ENCODE data around the gene LPCAT3. TPM values are rescaled to one million over a fixed set of nuclear protein-coding genes. Genes with fewer than 3 reads are reported as not detected.

The LPCAT3 gene
- total RNA-seq, 1 donor from 2014 or later, result 14.6 TPM

GRCh38 chr12:6950401-6950801 is 67.9 kb downstream of the LPCAT3 start:
- H3K27ac ChIP-seq (ENCODE audit: low read depth, low read length), result no peak overlapping the region

DNA sequence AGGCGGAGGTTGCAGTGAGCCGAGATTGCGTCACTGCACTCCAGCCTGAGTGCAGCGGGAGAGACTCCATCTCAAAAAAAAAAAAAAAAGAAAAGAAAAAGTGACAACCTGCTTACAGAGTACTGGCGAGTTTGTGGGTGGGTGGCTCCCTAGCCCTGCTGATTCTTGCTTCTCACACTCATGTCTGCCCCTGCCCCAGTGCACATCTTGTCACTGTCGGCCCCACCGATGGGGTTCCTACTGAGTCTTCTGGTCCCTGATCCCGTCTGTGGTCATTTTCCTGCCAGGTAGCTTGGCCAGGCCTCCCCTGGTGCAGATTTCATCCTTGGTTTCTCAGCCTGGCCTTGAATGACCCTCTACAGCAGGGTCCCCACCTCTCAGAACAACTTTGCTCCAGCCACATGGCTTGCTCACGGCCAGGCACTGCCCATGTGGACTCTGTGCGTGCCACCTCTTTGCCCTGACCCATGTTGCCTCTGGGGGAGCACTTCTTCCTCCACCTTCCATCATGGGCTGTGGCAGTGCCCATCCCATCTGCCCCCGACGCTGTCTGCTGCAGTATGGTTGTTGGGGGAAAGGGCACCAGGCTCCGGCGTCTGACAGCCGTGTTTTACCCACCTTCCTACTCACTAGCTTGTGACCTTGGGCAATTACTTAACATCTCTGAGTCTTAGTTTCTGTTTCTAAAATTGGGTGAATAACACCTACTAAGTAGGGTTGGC is 69.2 kb downstream of the LPCAT3 start:
- H3K9ac ChIP-seq (ENCODE audit: low read depth in 1 of 3, low read length in 3 of 3), result peak overlapping the region in 2 of 3 donors; percentile 20 to 50
- H3K27me3 ChIP-seq (ENCODE audit: control insufficient read depth in 3 of 3, insufficient read depth in 3 of 3, low read length in 3 of 3), result no peaks in the 10 kb centered on the region
- H3K4me3 ChIP-seq (ENCODE audit: low read length in 3 of 3), result no peak overlapping the region
- H3K27ac ChIP-seq (ENCODE audit: low read depth, low read length), result no peak overlapping the region
- H3K4me1 ChIP-seq (ENCODE audit: control insufficient read depth in 3 of 3, insufficient read depth in 3 of 3, low read length in 3 of 3), result peaks cover 25 to 38% (median 27%) of the 10 kb centered on the region in 3 donors
- no peaks in the 10 kb centered on the region for H3K9me3 ChIP-seq (ENCODE audit: control insufficient read depth in 3 of 3, low read length in 3 of 3)
- H3K36me3 ChIP-seq (ENCODE audit: control insufficient read depth in 3 of 3, insufficient read depth in 3 of 3, low read length in 3 of 3), result peaks cover 14 to 18% (median 15%) of the 10 kb centered on the region in 3 donors

More at GRCh38 chr12:6950401-6950801, 67.9 kb downstream of the LPCAT3 start:
- peaks cover 10 to 16% (median 12%) of the 10 kb centered on the region in 3 donors for H3K36me3 ChIP-seq (ENCODE audit: control insufficient read depth in 3 of 3, insufficient read depth in 3 of 3, low read length in 3 of 3)
- no peak overlapping the region for H3K9ac ChIP-seq (ENCODE audit: low read depth in 1 of 3, low read length in 3 of 3)
- H3K27me3 ChIP-seq (ENCODE audit: control insufficient read depth in 3 of 3, insufficient read depth in 3 of 3, low read length in 3 of 3), result no peaks in the 10 kb centered on the region
- H3K4me3 ChIP-seq (ENCODE audit: low read length in 3 of 3), result no peak overlapping the region
- no peaks in the 10 kb centered on the region for H3K9me3 ChIP-seq (ENCODE audit: control insufficient read depth in 3 of 3, low read length in 3 of 3)
- peaks cover 18 to 36% (median 25%) of the 10 kb centered on the region in 3 donors for H3K4me1 ChIP-seq (ENCODE audit: control insufficient read depth in 3 of 3, insufficient read depth in 3 of 3, low read length in 3 of 3)

- Histone ChIP-seq H3K4me1 (ENCODE audit: control insufficient read depth in 3 of 3, insufficient read depth in 3 of 3, low read length in 3 of 3) (peaks cover 25 to 45% (median 30%) of the 10 kb centered on the region in 3 donors), H3K27ac (ENCODE audit: low read depth, low read length) (no peak overlapping the region), H3K9ac (ENCODE audit: low read depth in 1 of 3, low read length in 3 of 3) (no peak overlapping the region), H3K36me3 (ENCODE audit: control insufficient read depth in 3 of 3, insufficient read depth in 3 of 3, low read length in 3 of 3) (peaks cover 14 to 18% (median 15%) of the 10 kb centered on the region in 3 donors), H3K9me3 (ENCODE audit: control insufficient read depth in 3 of 3, low read length in 3 of 3) (no peaks in the 10 kb centered on the region), H3K4me3 (ENCODE audit: low read length in 3 of 3) (no peak overlapping the region), H3K27me3 (ENCODE audit: control insufficient read depth in 3 of 3, insufficient read depth in 3 of 3, low read length in 3 of 3) (no peaks in the 10 kb centered on the region)
Measured at GRCh38 chr12:6947615-6948014, 70.7 kb downstream of the LPCAT3 start.

DNA sequence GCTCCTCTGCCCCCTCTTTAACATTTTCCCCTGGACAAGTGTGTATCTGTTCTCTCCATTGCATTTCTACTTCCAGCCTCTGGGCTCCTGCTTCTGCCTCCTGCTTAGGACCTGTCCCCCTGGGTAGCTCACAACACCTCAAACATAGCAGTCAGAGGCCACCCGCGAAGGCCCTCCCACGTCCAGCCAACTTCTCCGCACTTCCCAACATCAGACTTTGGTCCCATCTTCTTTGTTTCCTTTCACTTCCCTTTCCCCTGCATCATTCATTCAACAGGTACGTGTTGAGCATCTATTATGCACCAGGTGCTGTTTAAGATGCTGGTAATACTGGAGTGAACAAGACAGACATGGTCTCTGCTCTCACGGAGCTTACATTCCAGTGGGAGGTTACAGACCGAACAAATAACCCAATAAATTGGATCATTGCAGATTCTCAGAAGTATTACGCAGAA is 71.3 kb downstream of the LPCAT3 start:
- peak overlapping the region in 1 of 3 donors; percentile 33 for H3K9ac ChIP-seq (ENCODE audit: low read depth in 1 of 3, low read length in 3 of 3)
- H3K4me1 ChIP-seq (ENCODE audit: control insufficient read depth in 3 of 3, insufficient read depth in 3 of 3, low read length in 3 of 3), result peaks cover 28 to 48% (median 30%) of the 10 kb centered on the region in 3 donors
- peaks cover 14 to 18% (median 15%) of the 10 kb centered on the region in 3 donors for H3K36me3 ChIP-seq (ENCODE audit: control insufficient read depth in 3 of 3, insufficient read depth in 3 of 3, low read length in 3 of 3)
- peak overlapping the region in 1 of 3 donors; percentile 23 for H3K4me3 ChIP-seq (ENCODE audit: low read length in 3 of 3)
- no peak overlapping the region for H3K27ac ChIP-seq (ENCODE audit: low read depth, low read length)
- H3K9me3 ChIP-seq (ENCODE audit: control insufficient read depth in 3 of 3, low read length in 3 of 3), result no peaks in the 10 kb centered on the region
- no peaks in the 10 kb centered on the region for H3K27me3 ChIP-seq (ENCODE audit: control insufficient read depth in 3 of 3, insufficient read depth in 3 of 3, low read length in 3 of 3)

DNA sequence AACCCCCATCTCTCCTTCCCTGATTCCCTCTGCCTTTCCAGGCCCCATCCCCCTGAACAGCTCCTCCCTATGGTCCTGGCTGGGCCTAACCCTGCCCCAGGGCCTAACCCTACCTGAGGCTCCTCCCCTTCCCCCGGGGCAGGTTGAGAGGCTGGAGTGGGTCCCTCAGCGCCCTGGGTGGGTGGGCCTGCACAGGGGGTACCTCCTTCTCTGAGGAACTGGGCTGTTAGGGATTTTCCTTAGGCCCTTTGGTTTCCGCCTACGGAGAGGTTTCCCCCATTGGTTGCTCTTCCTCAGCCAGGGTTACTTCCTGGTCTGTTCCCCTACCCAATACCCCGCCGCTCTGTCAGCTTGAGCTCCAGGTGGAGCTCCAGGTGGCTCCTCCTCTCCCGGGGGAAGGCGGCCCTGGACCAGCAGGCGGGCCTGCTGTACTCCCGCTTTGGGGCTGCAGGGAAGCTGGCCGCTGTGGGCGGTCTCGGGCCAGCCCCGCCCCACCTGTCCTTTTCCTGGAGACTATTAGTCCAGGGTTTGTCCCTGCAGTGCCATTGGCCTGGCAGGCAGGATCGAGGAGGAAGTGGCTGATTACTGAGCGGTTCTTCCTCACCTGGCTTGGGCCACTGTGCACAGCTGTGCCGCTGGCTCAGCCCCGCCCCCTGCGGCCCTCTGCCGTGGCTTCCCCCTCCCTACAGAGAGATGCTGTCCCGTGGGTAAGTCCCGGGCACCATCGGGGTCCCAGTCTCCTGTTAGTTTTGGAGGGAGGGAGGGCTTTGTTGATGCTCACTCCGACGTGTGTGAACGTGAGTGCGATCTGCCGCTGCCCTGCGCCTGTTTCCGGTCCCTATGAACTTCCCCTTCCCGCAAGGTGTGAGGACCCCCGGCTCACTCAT is 72.0 kb downstream of the LPCAT3 start:
- H3K9me3 ChIP-seq (ENCODE audit: control insufficient read depth in 3 of 3, low read length in 3 of 3), result no peaks in the 10 kb centered on the region
- no peaks in the 10 kb centered on the region for H3K27me3 ChIP-seq (ENCODE audit: control insufficient read depth in 3 of 3, insufficient read depth in 3 of 3, low read length in 3 of 3)
- H3K9ac ChIP-seq (ENCODE audit: low read depth in 1 of 3, low read length in 3 of 3), result peak overlapping the region in 1 of 3 donors; percentile 33
- no peak overlapping the region for H3K27ac ChIP-seq (ENCODE audit: low read depth, low read length)
- H3K36me3 ChIP-seq (ENCODE audit: control insufficient read depth in 3 of 3, insufficient read depth in 3 of 3, low read length in 3 of 3), result peaks cover 14 to 21% (median 19%) of the 10 kb centered on the region in 3 donors
- H3K4me1 ChIP-seq (ENCODE audit: control insufficient read depth in 3 of 3, insufficient read depth in 3 of 3, low read length in 3 of 3), result peaks cover 28 to 53% (median 30%) of the 10 kb centered on the region in 3 donors
- H3K4me3 ChIP-seq (ENCODE audit: low read length in 3 of 3), result peak overlapping the region in 1 of 3 donors; percentile 23

GRCh38 chr12:6945613-6946012 is 72.7 kb downstream of the LPCAT3 start:
- H3K27me3 ChIP-seq (ENCODE audit: control insufficient read depth in 3 of 3, insufficient read depth in 3 of 3, low read length in 3 of 3), result no peaks in the 10 kb centered on the region
- H3K9ac ChIP-seq (ENCODE audit: low read depth in 1 of 3, low read length in 3 of 3), result peak overlapping the region in 2 of 3 donors; percentile 98 to 100
- H3K9me3 ChIP-seq (ENCODE audit: control insufficient read depth in 3 of 3, low read length in 3 of 3), result no peaks in the 10 kb centered on the region
- no peak overlapping the region for H3K27ac ChIP-seq (ENCODE audit: low read depth, low read length)
- peaks cover 28 to 55% (median 30%) of the 10 kb centered on the region in 3 donors for H3K4me1 ChIP-seq (ENCODE audit: control insufficient read depth in 3 of 3, insufficient read depth in 3 of 3, low read length in 3 of 3)
- H3K4me3 ChIP-seq (ENCODE audit: low read length in 3 of 3), result peak overlapping the region in 1 of 3 donors; percentile 100
- H3K36me3 ChIP-seq (ENCODE audit: control insufficient read depth in 3 of 3, insufficient read depth in 3 of 3, low read length in 3 of 3), result peaks cover 14 to 27% (median 22%) of the 10 kb centered on the region in 3 donors

DNA sequence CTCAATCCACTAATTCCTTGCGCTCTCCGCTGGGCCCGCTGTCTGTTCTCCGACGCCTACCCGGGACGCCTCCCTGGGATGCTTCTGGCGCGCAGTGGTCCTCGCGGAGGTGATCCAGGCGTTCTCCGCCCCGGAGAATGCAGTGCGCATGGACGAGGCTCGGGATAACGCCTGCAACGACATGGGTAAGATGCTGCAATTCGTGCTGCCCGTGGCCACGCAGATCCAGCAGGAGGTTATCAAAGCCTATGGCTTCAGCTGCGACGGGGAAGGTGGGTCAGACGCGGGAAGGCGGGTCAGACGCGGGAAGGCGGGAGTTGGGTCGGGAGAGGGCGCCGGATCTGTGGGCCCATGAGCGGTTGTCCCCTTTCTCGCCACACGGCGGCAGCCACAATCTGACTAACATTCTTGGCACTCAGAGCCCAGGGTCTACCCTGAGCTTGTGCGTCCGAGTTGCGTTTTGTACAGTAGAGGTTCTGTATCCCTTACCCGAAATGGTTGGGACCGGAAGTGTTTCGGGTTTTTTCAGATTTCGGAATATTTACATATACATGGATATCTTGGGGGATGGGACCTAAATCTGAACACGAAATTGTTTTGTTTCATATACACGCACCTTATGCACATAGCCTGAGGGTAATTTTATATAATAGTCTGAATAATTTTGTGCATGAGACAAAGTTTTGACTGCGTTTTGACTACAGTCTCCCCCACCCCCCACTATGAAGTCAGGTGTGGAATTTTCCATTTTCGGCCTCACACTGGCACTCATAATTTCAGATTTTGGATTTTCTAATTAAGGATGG is 73.7 kb downstream of the LPCAT3 start:
- H3K27ac ChIP-seq (ENCODE audit: low read depth, low read length), result peak overlapping the region; percentile 98
- H3K27me3 ChIP-seq (ENCODE audit: control insufficient read depth in 3 of 3, insufficient read depth in 3 of 3, low read length in 3 of 3), result no peaks in the 10 kb centered on the region
- H3K4me1 ChIP-seq (ENCODE audit: control insufficient read depth in 3 of 3, insufficient read depth in 3 of 3, low read length in 3 of 3), result peaks cover 28 to 52% (median 30%) of the 10 kb centered on the region in 3 donors
- H3K36me3 ChIP-seq (ENCODE audit: control insufficient read depth in 3 of 3, insufficient read depth in 3 of 3, low read length in 3 of 3), result peaks cover 14 to 30% (median 22%) of the 10 kb centered on the region in 3 donors
- no peaks in the 10 kb centered on the region for H3K9me3 ChIP-seq (ENCODE audit: control insufficient read depth in 3 of 3, low read length in 3 of 3)
- H3K9ac ChIP-seq (ENCODE audit: low read depth in 1 of 3, low read length in 3 of 3), result peak overlapping the region; percentile 98 to 100 (median 99)
- H3K4me3 ChIP-seq (ENCODE audit: low read length in 3 of 3), result peak overlapping the region; percentile 92 to 100 (median 96)

DNA sequence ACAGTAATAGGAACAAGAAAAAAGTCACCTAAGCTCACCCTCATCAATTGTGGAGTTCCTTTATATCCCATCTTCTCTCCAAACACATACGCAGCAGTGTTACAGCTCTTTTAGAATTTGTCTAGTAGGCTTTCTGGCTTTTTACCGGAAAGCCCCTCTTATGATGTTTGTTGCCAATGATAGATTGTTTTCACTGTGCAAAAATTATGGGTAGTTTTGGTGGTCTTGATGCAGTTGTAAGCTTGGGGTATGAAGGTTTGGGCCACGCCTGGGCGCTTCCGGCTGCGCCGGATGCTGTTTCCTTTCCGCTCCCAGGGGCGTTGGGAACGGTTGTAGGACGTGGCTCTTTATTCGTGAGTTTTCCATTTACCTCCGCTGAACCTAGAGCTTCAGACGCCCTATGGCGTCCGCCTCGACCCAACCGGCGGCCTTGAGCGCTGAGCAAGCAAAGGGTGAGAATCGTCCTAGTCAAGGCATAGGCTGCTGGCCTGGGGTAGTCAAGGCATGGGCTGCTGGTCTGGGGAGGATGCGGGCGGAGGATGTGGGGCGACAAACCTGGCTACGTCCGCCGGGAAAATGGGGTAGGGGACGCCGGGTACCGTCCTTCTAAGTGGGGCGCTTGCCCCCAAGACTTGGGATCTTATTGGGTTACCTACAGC is 74.4 kb downstream of the LPCAT3 start, which contains the start of the genes C12orf57 and RNU7-1:
Gene C12orf57, plus strand, starts transcription at position 301 of the 659 bp plus-strand sequence. Its CDS starts 100 bp downstream, at position 401.
Gene RNU7-1, plus strand, starts transcription at position 95 of the 659 bp plus-strand sequence.
- Histone ChIP-seq H3K9me3 (ENCODE audit: control insufficient read depth in 3 of 3, low read length in 3 of 3) (no peaks in the 10 kb centered on the region), H3K36me3 (ENCODE audit: control insufficient read depth in 3 of 3, insufficient read depth in 3 of 3, low read length in 3 of 3) (peaks cover 14 to 34% (median 25%) of the 10 kb centered on the region in 3 donors), H3K9ac (ENCODE audit: low read depth in 1 of 3, low read length in 3 of 3) (peak within 1 kb of the TSS; percentile 98 to 100 (median 99)), H3K4me1 (ENCODE audit: control insufficient read depth in 3 of 3, insufficient read depth in 3 of 3, low read length in 3 of 3) (peaks cover 30 to 54% (median 34%) of the 10 kb centered on the region in 3 donors), H3K27ac (ENCODE audit: low read depth, low read length) (peak within 1 kb of the TSS; percentile 98), H3K27me3 (ENCODE audit: control insufficient read depth in 3 of 3, insufficient read depth in 3 of 3, low read length in 3 of 3) (no peaks in the 10 kb centered on the region), H3K4me3 (ENCODE audit: low read length in 3 of 3) (peak within 1 kb of the TSS; percentile 92 to 100 (median 96))

Data from skeletal muscle tissue (tissue), 4 donors.